NCI-H2107 treated with DMSO at 0.1 percent for 48 hours (cell line): ENCODE data around the gene BSND.

Experiments
- DNase-seq: peaks from one replicate; lab custom pipeline; 2025; ENCODE audit not compliant: unreplicated experiment; lab: John Stamatoyannopoulos, UW

The BSND gene

GRCh38 chr1:55044617-55045397 lies 46.1 kb downstream of the BSND start:
- DNase-seq, result no peak

DNA sequence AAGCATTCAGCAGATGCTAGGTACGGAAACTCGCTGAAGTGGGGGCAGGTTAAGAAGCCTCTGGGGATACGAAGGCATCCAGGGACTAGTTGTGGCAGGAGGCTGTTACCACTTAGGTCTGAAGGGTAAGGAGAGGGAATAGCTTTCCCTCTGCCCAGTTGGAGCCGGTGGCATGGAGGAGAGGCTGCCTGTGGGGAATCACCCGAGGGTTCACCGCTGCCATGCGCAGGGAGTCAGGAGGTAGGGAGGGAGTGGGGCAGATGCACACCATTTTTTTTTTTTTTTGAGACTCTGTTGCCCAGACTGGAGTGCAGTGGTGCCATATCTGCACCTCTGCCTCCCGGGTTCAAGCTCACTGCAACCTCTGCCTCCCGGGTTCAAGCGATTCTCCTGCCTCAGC lies 46.7 kb downstream of the BSND start:
- no peak for DNase-seq

- no peak for DNase-seq
Observed at GRCh38 chr1:55046871-55047270, 48.1 kb downstream of the BSND start.

DNA sequence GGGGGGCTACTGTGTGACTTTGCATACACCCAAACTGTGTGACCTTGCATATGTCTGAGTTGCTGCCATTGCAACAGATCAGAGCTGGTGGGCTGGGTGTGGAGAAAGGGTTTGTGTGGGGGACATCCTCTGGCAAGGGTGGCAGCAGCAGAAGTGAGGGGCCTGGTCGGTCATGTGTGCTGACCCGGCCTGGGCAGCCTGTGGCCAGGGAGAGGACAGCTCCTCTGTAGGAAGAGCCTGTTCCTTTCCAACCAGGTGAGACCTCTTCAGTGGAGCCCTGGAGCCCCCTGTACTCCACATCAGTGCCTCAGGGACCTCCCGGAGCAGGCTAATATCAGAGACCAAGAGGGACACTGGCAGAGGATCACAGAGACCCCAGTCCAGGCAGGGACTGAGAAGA lies 48.9 kb downstream of the BSND start:
- no peak for DNase-seq

DNA sequence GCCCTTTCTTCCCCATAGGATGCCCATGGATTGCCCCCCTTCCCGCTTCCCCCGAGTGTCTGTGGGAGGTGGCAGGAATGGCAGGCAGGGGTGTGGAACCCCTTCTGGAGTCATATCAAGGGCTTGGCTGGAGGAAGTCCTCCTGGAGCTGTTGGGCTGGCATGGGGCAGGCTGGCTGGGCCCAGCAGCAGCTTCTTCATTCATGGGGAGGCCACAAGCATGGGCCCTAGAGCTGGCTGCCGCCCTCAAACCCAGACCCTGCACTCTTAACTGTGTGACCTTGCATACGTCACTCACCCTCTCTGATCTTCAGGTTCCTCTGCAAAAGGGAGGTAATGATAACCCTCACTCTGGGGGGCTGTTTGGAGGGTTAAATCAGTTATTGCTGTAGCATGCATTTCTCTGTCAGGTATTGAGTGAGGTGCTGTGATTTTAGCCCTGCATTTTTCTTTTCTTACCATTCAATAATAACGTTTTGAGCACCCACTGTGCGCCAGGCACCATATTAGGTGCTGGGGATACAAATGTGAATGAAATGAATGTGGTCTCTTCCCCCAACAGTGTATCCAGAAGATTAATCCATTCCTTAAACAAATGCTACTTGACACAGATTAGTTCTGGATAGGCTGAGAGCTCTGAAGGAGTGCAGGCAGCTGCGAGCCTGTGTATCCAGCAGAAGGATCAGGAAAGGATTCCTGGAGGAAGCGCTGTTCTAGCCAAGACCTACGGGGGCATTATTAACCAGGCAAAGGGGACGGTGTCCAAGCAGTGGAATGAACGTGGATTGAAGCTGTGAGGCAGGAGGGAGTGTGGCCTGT lies 49.9 kb downstream of the BSND start:
- DNase-seq, result no peak

- DNase-seq, result no peak
Observed at GRCh38 chr1:55049271-55049913, 50.7 kb downstream of the BSND start.

DNA sequence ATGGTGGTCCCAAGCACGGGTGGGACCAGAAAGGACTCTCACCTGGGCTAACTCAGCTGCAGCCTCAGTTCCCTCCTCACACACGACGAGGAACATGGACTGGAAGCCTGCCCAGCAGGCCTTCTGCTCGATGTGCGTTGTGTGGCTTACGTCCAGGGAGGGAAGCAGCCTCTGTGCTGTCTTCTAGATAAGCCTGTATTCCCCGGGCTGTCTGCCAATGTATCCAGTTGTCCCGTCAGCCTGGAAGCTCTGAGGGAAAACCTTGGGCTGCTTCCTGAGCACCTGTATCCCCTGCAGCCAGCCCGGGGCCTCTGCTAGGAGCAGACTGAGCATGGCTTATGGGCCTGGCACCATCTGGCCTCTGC lies 51.2 kb downstream of the BSND start:
- no peak for DNase-seq

DNA sequence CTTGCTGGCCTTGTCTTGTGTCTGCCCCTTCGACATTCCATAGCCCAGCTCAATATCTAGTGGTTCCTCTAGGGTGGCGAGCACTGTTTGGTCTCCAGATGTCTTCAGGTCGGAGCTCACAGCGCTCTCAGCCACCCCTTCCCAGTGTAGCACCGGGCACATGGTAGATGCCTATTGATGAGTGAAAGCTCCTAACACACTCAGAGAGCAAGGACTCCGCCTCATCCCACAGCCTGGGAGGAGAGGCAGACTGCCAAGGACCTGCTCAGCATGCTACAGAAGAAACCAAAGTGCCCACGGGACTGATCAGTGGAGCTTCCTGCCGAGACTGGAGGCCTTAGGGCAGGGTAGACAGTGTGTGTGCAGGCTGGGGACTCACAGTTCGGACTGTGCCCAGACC lies 51.5 kb downstream of the BSND start:
- no peak for DNase-seq

DNA sequence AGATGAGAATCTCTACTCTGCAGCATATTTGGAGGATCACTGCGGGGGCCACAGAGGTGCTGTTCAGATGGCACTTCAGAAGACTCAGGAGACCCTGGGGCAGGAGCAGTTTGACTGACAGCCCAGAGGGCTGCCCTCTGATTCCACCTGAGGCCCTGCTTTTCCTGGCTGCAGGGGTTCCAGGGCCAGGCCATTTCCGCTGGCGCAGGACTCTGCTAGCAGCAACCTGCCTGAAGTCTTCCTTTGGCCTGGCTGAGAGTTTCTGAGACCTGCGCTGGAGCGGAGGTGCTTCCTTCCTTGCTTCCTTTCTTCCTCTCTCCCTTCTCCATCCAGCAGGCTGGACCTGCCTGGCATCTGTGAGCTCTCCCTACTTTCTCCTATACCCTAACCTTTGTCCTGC lies 52.4 kb downstream of the BSND start:
- DNase-seq, result no peak

DNA sequence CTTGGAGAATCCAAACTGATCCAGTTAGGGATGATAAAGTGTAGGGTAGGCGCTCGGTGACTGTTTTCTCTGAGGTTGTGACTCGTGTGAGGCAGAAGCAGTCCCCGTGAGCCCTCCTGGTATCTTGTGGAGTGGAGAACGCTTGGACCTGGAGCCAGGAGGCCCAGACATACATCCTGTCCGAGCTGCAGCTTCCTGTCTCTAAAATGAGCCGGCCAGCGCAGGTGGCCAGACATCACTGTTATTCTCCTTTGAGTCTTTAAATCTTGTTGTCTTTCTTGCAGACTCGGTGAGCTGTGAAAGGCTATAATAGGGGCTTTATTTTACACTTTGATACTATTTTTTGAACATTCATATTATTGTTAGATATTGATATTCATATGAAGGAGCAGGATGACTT lies 52.9 kb downstream of the BSND start:
- DNase-seq, result no peak

- DNase-seq, result no peak
Observed at GRCh38 chr1:55052221-55053142, 53.7 kb downstream of the BSND start.

GRCh38 chr1:55053265-55053954 lies 54.7 kb downstream of the BSND start:
- DNase-seq, result no peak

DNA sequence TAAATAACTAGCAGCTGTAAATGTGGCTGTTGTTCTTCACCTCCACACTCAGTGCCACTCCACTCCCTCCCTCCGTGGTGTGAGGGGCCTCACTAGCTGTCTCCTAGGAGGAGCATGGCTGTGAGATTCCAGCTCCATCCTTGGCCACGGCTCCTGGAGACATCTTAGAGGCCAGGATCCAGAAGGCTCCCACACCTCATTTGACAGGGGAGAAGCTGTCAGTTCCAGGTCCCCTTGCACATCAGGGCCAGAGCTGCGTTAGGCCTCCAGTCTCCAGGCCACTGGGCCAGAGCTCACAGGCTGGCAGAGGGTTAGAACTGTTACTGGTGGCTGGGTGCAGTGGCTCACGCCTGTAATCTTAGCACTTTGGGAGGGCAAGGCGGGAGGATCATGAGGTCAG lies 55.7 kb downstream of the BSND start:
- no peak for DNase-seq

GRCh38 chr1:55055084-55055882 lies 56.5 kb downstream of the BSND start:
- no peak for DNase-seq

- DNase-seq, result no peak
Observed at GRCh38 chr1:55055951-55056631, 57.4 kb downstream of the BSND start.

DNA sequence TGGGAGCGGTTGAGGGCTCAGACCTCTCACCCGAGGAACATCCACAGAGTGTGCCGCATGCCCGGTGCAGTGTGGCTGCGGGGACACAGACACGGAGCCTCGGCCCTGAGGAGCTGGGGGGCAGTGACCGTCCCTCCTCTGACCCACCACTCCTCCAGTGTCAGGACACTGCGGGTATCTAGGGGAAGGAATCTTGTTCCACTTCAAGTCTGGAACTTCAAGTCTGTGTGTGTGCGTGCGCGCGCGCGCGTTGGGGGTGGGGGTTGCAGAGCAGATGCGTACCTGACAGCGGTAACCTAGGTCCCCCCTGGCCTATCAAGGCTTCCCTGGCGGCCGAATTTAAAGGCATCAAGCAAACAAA lies 57.9 kb downstream of the BSND start:
- no peak for DNase-seq

- DNase-seq, result no peak
Observed at GRCh38 chr1:55057270-55057955, 58.7 kb downstream of the BSND start.

DNA sequence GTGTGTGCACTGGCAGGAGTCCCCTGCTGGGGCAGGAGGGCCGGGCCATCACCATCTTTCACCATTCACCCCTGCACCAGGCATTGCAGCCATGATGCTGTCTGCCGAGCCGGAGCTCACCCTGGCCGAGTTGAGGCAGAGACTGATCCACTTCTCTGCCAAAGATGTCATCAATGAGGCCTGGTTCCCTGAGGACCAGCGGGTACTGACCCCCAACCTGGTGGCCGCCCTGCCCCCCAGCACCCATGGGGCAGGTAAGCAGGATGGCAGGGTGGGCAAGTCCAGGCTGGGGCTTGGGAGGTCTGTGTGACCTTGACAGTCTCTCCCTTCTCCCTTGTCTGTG lies 59.2 kb downstream of the BSND start:
- no peak for DNase-seq
